Measurements from ENCODE around the gene MAPK8IP2.

MAPK8IP2 gene

GRCh38 chr22:50600538-50600937, at the start of gene MAPK8IP2:
MAPK8IP2 (plus strand) TSS chr22:50600793; CDS start chr22:50600819, 26 bp downstream.
- DNase-seq, result no peak

DNA sequence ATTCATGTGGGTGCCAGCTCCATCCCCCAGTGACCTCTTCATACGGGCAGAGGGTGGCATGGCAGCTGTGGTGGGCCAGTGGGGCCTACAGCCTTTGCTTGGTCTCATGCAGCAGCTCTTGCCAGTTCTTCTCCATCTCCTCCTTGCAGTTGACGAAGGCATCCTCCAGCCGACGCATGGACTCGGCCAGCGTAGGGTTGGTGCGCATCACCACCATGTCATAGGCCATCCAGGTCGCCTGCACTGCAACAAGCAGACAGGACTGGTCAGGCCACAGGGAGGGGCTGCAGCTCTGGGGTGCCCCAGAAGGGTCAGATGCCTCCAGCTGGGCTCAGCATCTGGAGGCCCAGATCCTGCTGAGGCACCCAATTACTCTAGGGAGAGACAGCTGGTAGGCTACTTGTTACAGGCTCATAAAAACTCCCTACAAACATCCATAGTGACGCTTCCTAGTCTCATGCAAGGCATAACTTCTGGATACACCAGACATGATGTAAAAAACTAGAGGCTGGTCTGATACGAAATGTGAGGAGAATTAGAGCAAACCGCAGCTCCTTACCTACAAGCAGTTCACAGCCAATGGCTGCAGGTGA, 49.3 kb upstream of the MAPK8IP2 start:
- DNase-seq, result no peak

DNA sequence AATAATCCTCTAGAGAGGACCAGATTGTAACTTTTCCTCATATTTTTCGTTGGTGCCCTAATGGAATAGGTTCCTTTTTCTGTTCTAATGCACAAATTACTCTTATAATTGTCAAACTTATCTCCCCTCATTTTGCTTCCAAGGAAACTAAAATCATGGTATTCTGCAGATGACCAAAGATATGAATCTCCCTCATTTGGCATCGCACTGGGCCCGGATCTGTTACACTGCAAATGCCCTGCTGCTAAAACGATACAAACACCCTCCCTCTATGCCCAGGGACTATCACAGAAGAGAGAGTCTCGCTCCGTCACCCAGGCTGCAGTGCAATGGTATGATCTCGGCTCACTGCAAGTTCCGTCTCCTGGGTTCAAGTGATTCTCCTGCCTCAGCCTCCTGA, 47.3 kb upstream of the MAPK8IP2 start:
- DNase-seq, result no peak

DNA sequence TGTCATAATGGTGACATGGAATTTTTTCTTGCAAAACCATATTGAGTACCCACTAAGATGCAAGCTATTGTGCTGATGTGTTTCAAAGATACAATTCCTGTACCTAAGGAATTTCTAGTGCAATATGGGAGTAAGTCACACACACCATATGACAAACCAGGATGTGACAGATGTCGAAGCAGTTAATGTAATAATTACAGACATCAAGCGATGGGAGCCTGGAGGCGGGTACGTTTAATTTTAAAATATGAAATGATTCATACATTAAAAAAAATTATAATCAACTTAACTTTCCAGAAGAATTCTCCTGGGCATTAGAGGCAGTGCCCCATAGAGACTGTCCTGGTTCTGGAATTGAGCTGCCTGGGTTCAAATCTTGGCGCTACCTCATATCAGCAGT, 43.9 kb upstream of the MAPK8IP2 start:
- DNase-seq, result no peak

GRCh38 chr22:50560034-50560433, 40.6 kb upstream of the MAPK8IP2 start:
- no peak for DNase-seq

DNA sequence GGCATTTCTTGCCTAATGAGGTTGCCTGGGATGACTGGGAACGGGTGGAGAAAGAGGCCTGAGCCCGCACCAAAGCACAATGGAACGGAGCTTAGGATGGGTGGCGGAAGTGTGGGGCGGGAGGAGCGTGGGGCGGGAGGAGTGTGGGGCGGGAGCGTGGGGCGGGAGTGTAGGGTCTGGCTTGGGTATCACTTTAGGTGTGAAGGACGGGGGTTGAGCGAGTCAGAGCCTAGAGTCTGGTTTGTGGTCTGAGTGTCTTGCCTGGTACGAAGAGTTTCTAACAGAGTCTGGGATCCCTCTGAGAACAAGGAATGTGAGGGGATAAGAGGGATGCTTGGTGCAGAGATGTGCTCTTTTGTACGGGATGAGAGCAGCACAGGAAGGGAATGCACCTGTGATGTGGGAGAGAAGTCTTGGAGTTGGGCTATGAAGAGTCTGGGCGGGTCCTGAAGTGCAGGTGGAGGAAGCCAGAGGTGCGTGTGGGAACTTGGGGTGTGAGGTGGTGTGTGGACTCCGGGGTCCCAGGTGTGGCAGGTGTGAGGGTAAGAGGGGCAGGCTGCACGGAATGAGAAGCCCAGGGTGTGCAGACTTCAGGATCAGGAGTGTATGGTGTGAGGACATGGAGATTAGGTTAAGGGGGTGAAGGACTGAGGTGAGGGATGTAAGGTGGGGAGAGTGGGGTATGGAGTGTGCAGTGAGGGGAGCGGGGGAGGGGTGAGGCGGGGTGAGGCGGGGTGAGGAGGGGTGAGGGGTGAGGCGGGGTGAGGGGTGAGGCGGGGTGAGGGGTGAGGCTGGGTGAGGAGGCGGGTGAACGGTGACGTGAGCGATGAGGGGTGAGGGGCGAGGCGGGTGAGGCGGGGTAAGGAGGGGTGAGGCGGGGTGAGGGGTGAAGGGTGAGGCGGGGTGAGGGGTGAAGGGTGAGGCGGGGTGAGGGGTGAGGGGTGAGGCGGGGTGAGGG, 38.9 kb upstream of the MAPK8IP2 start:
- DNase-seq, result no peak

- peak; percentile 95 for DNase-seq
These were observed 37.8 kb upstream of the MAPK8IP2 start, which contains the start of gene SYCE3 for GRCh38 chr22:50562523-50563412. SYCE3 (minus strand) TSS chr22:50562919; CDS start chr22:50556405, 6,514 bp downstream.

- DNase-seq, result no peak
These were observed 37.0 kb upstream of the MAPK8IP2 start for GRCh38 chr22:50563413-50564160.

DNA sequence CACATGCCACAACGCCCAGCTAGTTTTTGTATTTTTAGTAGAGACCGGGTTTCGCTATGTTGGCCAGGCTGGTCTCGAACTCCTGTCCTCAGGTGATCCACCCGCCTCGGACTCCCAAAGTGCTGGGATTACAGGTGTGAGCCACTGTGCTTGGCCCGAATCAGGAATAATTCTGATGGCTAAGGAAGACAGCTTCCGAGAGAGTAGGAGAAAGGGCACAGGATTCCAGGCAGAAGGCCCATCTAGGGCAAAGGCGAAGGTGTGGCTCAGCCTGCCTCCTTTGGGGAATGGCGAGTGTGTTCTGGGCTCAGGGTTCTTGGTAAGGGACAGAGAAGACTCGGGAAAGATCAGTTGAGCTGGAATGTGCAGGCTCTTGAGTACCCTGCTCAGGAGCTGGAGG, 36.3 kb upstream of the MAPK8IP2 start:
- no peak for DNase-seq

- no peak for DNase-seq
These were observed 32.8 kb upstream of the MAPK8IP2 start for GRCh38 chr22:50567721-50568252.

DNA sequence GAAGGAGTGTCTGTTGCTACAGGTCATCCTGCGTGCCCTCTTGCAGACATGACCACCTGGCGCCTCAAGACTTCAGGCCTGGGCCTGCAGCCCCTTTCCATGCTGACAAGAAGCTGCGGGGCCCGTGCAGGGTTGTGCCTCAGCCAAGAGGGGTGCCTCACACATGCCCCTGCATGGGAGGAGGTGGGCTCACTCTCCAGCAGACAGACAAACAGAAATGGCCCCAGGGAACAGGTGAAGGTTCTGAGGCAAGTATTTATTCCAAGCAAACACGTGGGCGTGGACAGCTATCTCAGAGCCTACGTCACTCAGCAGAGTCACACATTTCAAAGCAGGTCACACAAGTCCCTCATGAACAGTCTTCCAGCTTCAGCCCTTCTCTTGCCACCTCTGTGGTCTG, 32.0 kb upstream of the MAPK8IP2 start:
- DNase-seq, result no peak

GRCh38 chr22:50569041-50569459, 31.5 kb upstream of the MAPK8IP2 start:
- no peak for DNase-seq

- DNase-seq, result no peak
These were observed 30.6 kb upstream of the MAPK8IP2 start for GRCh38 chr22:50569896-50570535.

DNA sequence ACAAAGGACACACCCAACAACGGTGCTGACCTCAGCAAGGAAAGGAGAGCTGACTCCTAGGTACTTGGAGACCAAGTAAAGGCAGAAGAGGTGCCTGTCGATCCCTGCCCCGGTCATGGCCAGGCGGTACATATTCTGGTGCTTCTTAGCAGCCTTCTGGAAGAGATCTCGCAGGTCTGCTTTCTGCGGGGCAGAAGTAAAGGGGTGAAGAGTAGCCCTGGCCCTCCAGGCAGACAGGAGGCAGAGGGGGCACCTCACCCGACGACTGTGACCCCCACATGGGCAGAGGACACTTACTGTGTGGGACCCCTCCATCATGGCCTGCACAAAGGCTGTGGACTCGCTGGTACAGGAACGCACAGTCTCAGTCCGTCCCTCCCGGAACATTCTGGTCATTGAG, 29.7 kb upstream of the MAPK8IP2 start:
- DNase-seq, result no peak

GRCh38 chr22:50571264-50572175, 29.1 kb upstream of the MAPK8IP2 start:
- DNase-seq, result no peak

DNA sequence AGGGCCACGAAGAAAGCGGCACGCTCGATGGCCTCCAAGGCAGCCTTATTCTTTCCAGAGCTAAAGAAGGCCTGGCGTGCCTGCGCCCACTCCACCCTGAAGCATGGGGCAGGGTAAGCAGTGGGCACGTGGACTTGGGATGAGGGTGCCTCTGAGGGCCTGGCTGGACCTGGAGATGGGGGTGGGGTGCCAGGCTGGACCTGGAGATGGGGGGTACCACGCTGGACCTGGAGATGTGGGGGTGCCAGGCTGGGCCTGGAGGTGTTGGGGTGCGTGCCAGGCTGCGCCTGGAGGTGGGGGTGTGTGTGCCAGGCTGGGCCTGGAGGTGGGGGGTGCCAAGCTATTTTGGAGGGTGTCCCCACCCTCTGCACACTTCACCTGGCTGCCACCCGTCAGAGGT, 27.6 kb upstream of the MAPK8IP2 start:
- DNase-seq, result no peak

DNA sequence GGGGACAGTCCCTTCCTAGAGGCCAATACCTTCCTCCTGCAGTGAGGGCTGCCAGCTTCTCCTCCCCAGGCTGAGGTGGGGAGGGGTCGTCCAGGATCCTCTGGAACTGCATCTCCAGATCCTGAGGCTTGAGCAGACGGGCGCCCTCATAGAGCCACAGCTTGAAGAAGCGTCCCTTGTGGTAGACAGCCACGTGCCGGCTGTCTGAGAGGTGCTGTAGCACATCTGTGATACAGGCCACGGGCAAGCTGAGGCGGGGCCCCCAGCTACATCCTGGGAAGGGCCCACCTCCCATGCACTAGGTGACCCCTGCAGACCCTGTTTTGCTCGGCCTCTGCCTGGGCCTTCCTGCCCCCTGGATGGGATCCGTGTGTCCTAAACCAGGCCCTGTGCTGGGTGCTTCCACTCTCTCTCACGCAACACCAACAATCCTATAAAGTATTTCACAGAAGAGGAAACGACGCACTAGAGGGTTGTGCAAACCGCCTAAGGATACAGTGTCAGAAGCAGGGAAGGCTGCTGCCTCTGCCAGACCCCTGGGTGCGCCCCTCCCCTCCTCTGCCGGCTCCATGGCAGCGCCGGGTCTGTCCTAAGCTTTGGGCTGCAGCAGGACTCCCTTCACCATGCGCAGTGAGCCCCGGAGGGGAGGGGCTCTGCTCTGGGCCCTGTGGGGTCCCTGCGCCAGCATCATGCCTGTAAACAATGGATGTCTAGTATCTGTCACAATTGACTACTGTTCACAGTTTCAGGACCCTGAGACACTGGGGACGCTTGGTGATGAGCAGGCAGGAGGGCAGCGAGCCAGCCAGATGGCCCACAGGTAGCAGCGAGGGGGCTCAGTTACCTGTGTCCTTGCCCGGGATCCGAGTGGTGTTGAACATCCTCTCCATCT, 26.9 kb upstream of the MAPK8IP2 start:
- no peak for DNase-seq

DNA sequence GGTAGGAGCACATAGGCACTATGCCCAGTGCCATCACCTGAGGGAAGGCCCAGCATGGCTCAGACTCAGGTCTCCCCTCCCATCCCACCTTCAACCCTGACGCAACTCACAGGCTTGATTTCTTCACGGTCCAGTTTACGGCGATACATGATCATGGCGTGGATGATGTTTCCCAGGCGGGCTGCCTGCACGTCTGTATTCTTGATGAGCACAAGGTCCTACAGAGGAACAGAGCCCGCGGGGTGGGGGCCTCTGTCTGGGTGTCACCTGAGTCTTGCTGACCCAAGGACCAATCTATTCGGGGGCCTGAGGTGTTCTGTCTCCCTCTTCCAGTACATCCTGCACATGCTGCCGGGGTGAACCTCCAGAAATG, 26.2 kb upstream of the MAPK8IP2 start:
- DNase-seq, result no peak

- no peak for DNase-seq
These were observed 25.1 kb upstream of the MAPK8IP2 start for GRCh38 chr22:50575426-50575941.
